Caco-2 (cell line): ENCODE results near the gene ARL6. TPM values are rescaled to one million over a fixed set of nuclear protein-coding genes. Genes with fewer than 3 reads are reported as not detected.

Experiments used
- BruUV-seq: library from RNA; stranded (reverse); fragments of 400-500 nt; replicated peaks from 2 replicates; lab custom pipeline; 2021; lab: Mats Ljungman, UMichigan
- CTCF ChIA-PET: fragments of 300-600 bp; sonication (Branson Sonifier 250); formaldehyde crosslinking; loops from one replicate; lab custom pipeline; 2022; ENCODE audit warnings: antibody characterized with exemption; lab: Charles Lee
- POLR2A ChIA-PET: fragments of 300-600 bp; sonication (Branson Sonifier 250); formaldehyde crosslinking; loops from one replicate; lab custom pipeline; 2022; ENCODE audit warnings: antibody characterized with exemption; lab: Charles Lee
- DNase-seq, 2 experiments: peaks; one replicate each; pipeline versions ENCODE4 v3.0.0 to v3.0.0-alpha.2; 2020 to 2022
- H3K27me3 ChIP-seq: replicated peaks from 2 replicates; pipeline ENCODE4 v1.6.0; 2011; ENCODE audit warnings: low read length; ENCODE audit not compliant: control insufficient read depth, insufficient read depth
- H3K36me3 ChIP-seq: 2 replicates; pipeline ENCODE4 v1.5.1; 2011; ENCODE audit warnings: low read length; ENCODE audit not compliant: control insufficient read depth, insufficient read depth
- H3K4me1 ChIP-seq: fragments of 250-450 bp; sonication (Bioruptor Pico); 2 replicates; pipeline ENCODE4 v1.5.1; 2020; ENCODE audit warnings: mild to moderate bottlenecking
- H3K4me3 ChIP-seq: 2 replicates; pipeline ENCODE4 v1.5.1; 2011; ENCODE audit warnings: low read depth, mild to moderate bottlenecking, control low read depth, low read length
- H3K9me3 ChIP-seq: fragments of 250-450 bp; sonication (Bioruptor Pico); 2 replicates; pipeline ENCODE4 v1.5.1; 2020; ENCODE audit warnings: mild to moderate bottlenecking, moderate library complexity
- H3K27ac Mint-ChIP-seq: one replicate; pipeline ENCODE4 v1.8.0; 2022; ENCODE audit warnings: mixed read lengths; ENCODE audit not compliant: unreplicated experiment
- H3K27me3 Mint-ChIP-seq: one replicate; pipeline ENCODE4 v1.8.0; 2022; ENCODE audit warnings: mixed read lengths; ENCODE audit not compliant: insufficient read depth, unreplicated experiment
- H3K36me3 Mint-ChIP-seq: one replicate; pipeline ENCODE4 v1.8.0; 2022; ENCODE audit warnings: mild to moderate bottlenecking, mixed read lengths; ENCODE audit not compliant: insufficient read depth, unreplicated experiment
- H3K4me1 Mint-ChIP-seq: one replicate; pipeline ENCODE4 v1.8.0; 2022; ENCODE audit warnings: low read depth, mixed read lengths; ENCODE audit not compliant: unreplicated experiment
- H3K4me3 Mint-ChIP-seq: one replicate; pipeline ENCODE4 v1.8.0; 2022; ENCODE audit warnings: mild to moderate bottlenecking, moderate library complexity, mixed read lengths; ENCODE audit not compliant: unreplicated experiment
- H3K9me3 Mint-ChIP-seq: one replicate; pipeline ENCODE4 v1.8.0; 2022; ENCODE audit warnings: mixed read lengths; ENCODE audit not compliant: unreplicated experiment
- intact Hi-C: fragments of 100-400 bp; cut with micrococcal nuclease; formaldehyde crosslinking; loops from one replicate; pipeline ENCODE4 v1.10.0; 2022; ENCODE audit not compliant: unreplicated experiment
- total RNA-seq: library from RNA; stranded (reverse); gene quantifications from 2 replicates; pipeline ENCODE4 v1.2.3, GENCODE V29; 2022
- TF ChIP-seq, protein P1 (sequence below), 2 experiments: fragments of 200-600 bp in 1 of 2; IDR thresholded peaks; 1 replicate in 1 of 2; 2 replicates in 1 of 2; pipeline versions ENCODE4 v1.5.1 to v1.8.0; 2011 to 2022; ENCODE audit warnings: antibody characterized with exemption in 1 of 2, control low read depth in 1 of 2, inconsistent platforms in 1 of 2, low read depth in 1 of 2, low read length in 1 of 2, mild to moderate bottlenecking in 1 of 2, moderate library complexity in 1 of 2; ENCODE audit not compliant: insufficient read depth in 1 of 2, severe bottlenecking in 1 of 2, unreplicated experiment in 1 of 2

Gene ARL6
- total RNA-seq, 1 experiment from 2014 or later: 2.0 TPM

DNA sequence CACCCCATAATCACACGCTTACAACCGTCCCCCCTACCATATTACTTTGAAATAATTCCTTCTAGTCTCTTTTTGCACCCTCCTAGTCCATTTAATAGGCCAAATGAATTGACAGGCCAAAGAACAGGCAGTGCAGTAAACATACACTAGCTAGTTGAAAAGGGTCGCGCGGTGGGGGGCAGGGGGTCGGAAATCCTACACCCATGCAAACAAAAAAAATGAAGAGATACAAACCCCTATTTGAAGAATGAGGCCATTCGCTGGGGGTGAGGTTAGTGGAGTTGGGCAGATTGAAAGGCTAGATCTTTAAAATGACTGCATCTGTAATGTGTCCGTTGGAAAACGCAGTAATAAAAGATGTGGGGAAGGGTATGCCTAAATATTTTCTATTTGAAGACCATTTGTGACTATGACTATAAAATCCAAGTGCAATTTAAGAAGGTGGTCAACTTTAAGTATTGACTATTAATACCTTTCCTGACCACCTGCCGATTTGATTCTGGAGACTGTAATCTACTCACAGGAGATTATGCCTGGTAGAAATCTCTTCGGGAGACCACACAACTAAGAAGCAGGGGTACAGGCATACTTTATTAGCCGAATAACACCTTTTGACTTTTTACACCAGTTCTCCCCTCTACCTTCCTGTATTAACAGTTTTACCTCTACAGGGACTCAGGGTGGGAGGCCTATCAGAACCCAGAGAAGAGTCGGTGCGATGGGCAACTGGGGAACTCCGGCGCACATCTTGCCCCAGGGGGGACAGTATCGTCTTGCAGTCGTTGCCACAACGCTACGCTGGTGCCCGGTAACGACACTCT lies 762 bp upstream of the ARL6 start:
- Mint-ChIP-seq H3K27ac (peak overlapping the region; percentile 90), H3K4me1 (peaks cover 4% of the 10 kb centered on the region), H3K9me3 (no peaks in the 10 kb centered on the region), H3K27me3 (peaks cover 4% of the 10 kb centered on the region), H3K36me3 (no peaks in the 10 kb centered on the region), H3K4me3 (peak overlapping the region; percentile 92)
- BruUV-seq: no TSS peak
- Histone ChIP-seq H3K9me3 (no peaks in the 10 kb centered on the region), H3K4me3 (peak overlapping the region; percentile 69), H3K27me3 (no peaks in the 10 kb centered on the region), H3K4me1 (no peaks in the 10 kb centered on the region), H3K36me3 (no peaks in the 10 kb centered on the region)
- POLR2A ChIA-PET: no interaction called here
- CTCF ChIA-PET: no interaction called here
- intact Hi-C loops: no loop called here
- TF ChIP-seq, protein P1, sequence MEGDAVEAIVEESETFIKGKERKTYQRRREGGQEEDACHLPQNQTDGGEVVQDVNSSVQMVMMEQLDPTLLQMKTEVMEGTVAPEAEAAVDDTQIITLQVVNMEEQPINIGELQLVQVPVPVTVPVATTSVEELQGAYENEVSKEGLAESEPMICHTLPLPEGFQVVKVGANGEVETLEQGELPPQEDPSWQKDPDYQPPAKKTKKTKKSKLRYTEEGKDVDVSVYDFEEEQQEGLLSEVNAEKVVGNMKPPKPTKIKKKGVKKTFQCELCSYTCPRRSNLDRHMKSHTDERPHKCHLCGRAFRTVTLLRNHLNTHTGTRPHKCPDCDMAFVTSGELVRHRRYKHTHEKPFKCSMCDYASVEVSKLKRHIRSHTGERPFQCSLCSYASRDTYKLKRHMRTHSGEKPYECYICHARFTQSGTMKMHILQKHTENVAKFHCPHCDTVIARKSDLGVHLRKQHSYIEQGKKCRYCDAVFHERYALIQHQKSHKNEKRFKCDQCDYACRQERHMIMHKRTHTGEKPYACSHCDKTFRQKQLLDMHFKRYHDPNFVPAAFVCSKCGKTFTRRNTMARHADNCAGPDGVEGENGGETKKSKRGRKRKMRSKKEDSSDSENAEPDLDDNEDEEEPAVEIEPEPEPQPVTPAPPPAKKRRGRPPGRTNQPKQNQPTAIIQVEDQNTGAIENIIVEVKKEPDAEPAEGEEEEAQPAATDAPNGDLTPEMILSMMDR (IDR thresholded peaks at IDR 0.05; ENCODE audit: insufficient read depth in 1 of 2, low read depth in 1 of 2, low read length in 1 of 2, severe bottlenecking in 1 of 2, unreplicated experiment in 1 of 2): no peak
- DNase-seq: no peak

DNA sequence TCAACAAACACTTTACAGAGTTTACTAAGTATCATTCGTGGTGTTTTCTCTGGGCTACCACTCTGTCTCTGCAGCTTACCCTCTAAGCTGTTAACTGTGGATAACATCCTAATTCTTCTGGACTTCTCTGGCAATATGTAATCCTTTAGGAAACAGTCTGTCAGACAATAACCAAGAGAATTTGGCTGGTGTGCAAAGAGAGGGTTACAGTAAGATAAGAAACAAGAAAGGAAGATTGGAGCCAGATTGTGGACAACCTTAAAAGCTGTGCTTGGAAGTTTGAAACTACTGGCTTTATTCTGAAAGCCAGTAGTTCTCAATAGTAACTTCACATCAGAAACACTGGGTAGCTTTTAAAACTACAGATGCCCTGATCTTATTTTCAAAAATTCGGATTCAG lies 778 bp downstream of the ARL6 start:
- peak overlapping the region; percentile 92 for H3K4me3 Mint-ChIP-seq
- H3K9me3 ChIP-seq: no peaks in the 10 kb centered on the region
- H3K27me3 Mint-ChIP-seq: no peaks in the 10 kb centered on the region
- no peaks in the 10 kb centered on the region for H3K27me3 ChIP-seq
- H3K4me3 ChIP-seq: peak overlapping the region; percentile 69; the same call in 1 of the 2 replicates
- no peak for DNase-seq
- no peaks in the 10 kb centered on the region for H3K36me3 Mint-ChIP-seq
- ChIA-PET POLR2A (no interaction called here), CTCF (no interaction called here)
- no peaks in the 10 kb centered on the region for H3K4me1 ChIP-seq
- H3K36me3 ChIP-seq: no peaks in the 10 kb centered on the region
- intact Hi-C loops: no loop called here
- H3K9me3 Mint-ChIP-seq: no peaks in the 10 kb centered on the region
- H3K27ac Mint-ChIP-seq: no peak overlapping the region
- no TSS peak for BruUV-seq
- H3K4me1 Mint-ChIP-seq: peaks cover 4% of the 10 kb centered on the region
- TF ChIP-seq, protein P1 (IDR thresholded peaks at IDR 0.05; ENCODE audit: insufficient read depth in 1 of 2, low read depth in 1 of 2, low read length in 1 of 2, severe bottlenecking in 1 of 2, unreplicated experiment in 1 of 2): no peak

DNA sequence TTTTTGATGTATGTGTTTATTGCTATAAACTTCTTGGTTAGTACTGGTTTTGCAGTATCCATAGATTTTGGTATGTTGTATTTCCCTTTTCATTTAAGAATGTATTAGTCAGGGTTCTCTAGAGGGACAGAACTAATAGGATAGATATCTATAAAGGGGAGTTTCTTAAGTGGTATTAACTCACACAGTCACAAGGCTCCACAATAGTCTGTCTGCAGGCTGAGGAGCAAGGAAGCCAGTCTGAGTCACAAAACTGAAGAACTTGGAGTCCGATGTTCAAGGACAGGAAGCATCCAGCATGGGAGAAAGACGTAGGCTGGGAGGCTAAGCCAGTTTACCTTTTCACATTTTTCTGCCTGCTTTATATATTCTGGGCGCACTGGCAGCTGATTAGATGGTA lies 8.4 kb downstream of the ARL6 start:
- ChIA-PET POLR2A (no interaction called here), CTCF (no interaction called here)
- H3K4me1 ChIP-seq: no peaks in the 10 kb centered on the region
- Mint-ChIP-seq H3K27ac (no peak overlapping the region), H3K4me1 (peaks cover 7% of the 10 kb centered on the region), H3K4me3 (no peak overlapping the region), H3K9me3 (no peaks in the 10 kb centered on the region), H3K27me3 (no peaks in the 10 kb centered on the region), H3K36me3 (no peaks in the 10 kb centered on the region)
- H3K36me3 ChIP-seq: no peaks in the 10 kb centered on the region
- DNase-seq: no peak
- no TSS peak for BruUV-seq
- intact Hi-C loops: no loop called here
- no peaks in the 10 kb centered on the region for H3K27me3 ChIP-seq
- TF ChIP-seq, protein P1 (IDR thresholded peaks at IDR 0.05; ENCODE audit: insufficient read depth in 1 of 2, low read depth in 1 of 2, low read length in 1 of 2, severe bottlenecking in 1 of 2, unreplicated experiment in 1 of 2): no peak
- no peak overlapping the region for H3K4me3 ChIP-seq
- H3K9me3 ChIP-seq: no peaks in the 10 kb centered on the region; the same call in 1 of the 2 replicates
